H9 (cell line): ENCODE data around the gene SLC17A2. TPM values are rescaled to one million over a fixed set of nuclear protein-coding genes. Genes with fewer than 3 reads are reported as not detected.

Experiments used
- DNase-seq: peaks from one replicate; pipeline ENCODE4 v3.0.0-alpha.2; 2017
- H2AFZ ChIP-seq: one replicate; pipeline ENCODE4 v1.6.1; 2013; ENCODE audit warnings: mild to moderate bottlenecking, low read length, control low read depth, moderate library complexity
- H2AK5ac ChIP-seq: 2 replicates; pipeline ENCODE4 v1.6.1; 2013; ENCODE audit warnings: low read length, control low read depth, mixed read lengths; ENCODE audit not compliant: insufficient read length
- H2BK120ac ChIP-seq: one replicate; pipeline ENCODE4 v1.6.1; 2013; ENCODE audit warnings: low read depth, mild to moderate bottlenecking, low read length, control low read depth, inconsistent platforms; ENCODE audit not compliant: poor library complexity, severe bottlenecking
- H2BK12ac ChIP-seq: 2 replicates; pipeline ENCODE4 v1.6.1; 2013; ENCODE audit warnings: low read length, control low read depth, mixed read lengths, low read depth; ENCODE audit not compliant: insufficient read length
- H2BK15ac ChIP-seq: 2 replicates; pipeline ENCODE4 v1.6.1; 2013; ENCODE audit warnings: low read depth, low read length, control low read depth
- H2BK20ac ChIP-seq: one replicate; pipeline ENCODE4 v1.6.1; 2013; ENCODE audit warnings: low read depth, mild to moderate bottlenecking, low read length, control low read depth, inconsistent platforms; ENCODE audit not compliant: poor library complexity, severe bottlenecking
- H2BK5ac ChIP-seq: 2 replicates; pipeline ENCODE4 v1.6.1; 2013; ENCODE audit warnings: low read length, control low read depth, mixed read lengths; ENCODE audit not compliant: insufficient read length
- H3K14ac ChIP-seq: 2 replicates; pipeline ENCODE4 v1.6.1; 2013; ENCODE audit warnings: low read length, control low read depth; ENCODE audit not compliant: insufficient read depth
- H3K18ac ChIP-seq: 2 replicates; pipeline ENCODE4 v1.6.1; 2013; ENCODE audit warnings: low read depth, mild to moderate bottlenecking, mixed read lengths, low read length, control low read depth; ENCODE audit not compliant: insufficient read length
- H3K23ac ChIP-seq: 2 replicates; pipeline ENCODE4 v1.6.1; 2013; ENCODE audit warnings: low read length, control low read depth, mixed read lengths, low read depth; ENCODE audit not compliant: insufficient read length
- H3K23me2 ChIP-seq: 2 replicates; pipeline ENCODE4 v1.6.1; 2013; ENCODE audit warnings: low read depth, mild to moderate bottlenecking, mixed read lengths, low read length, control low read depth; ENCODE audit not compliant: insufficient read length, poor library complexity, severe bottlenecking
- H3K27ac ChIP-seq: 2 replicates; pipeline ENCODE4 v1.5.1; 2013; ENCODE audit warnings: low read length, control low read depth, mixed read lengths, low read depth; ENCODE audit not compliant: insufficient read length
- H3K27me3 ChIP-seq: 2 replicates; pipeline ENCODE4 v1.6.1; 2013; ENCODE audit warnings: low read length, control low read depth, inconsistent platforms; ENCODE audit not compliant: insufficient read depth
- H3K4ac ChIP-seq: 2 replicates; pipeline ENCODE4 v1.6.1; 2013; ENCODE audit warnings: low read depth, mild to moderate bottlenecking, control low read depth, inconsistent platforms, low read length, moderate library complexity
- H3K4me1 ChIP-seq: 2 replicates; pipeline ENCODE4 v1.6.1; 2013; ENCODE audit warnings: low read length, control low read depth, inconsistent platforms; ENCODE audit not compliant: insufficient read depth
- H3K4me2 ChIP-seq: 2 replicates; pipeline ENCODE4 v1.6.1; 2013; ENCODE audit warnings: low read length, control low read depth, mixed read lengths; ENCODE audit not compliant: insufficient read length, insufficient read depth
- H3K56ac ChIP-seq: 2 replicates; pipeline ENCODE4 v1.6.1; 2013; ENCODE audit warnings: low read depth, mild to moderate bottlenecking, mixed read lengths, low read length, control low read depth; ENCODE audit not compliant: insufficient read length
- H3K79me1 ChIP-seq: 2 replicates; pipeline ENCODE4 v1.6.1; 2013; ENCODE audit warnings: low read depth, mild to moderate bottlenecking, moderate library complexity, low read length, control low read depth, inconsistent platforms; ENCODE audit not compliant: insufficient read depth, poor library complexity, severe bottlenecking
- H3K79me2 ChIP-seq: 2 replicates; pipeline ENCODE4 v1.6.1; 2013; ENCODE audit warnings: low read length, control low read depth, inconsistent platforms; ENCODE audit not compliant: insufficient read depth
- H3K9ac ChIP-seq: 2 replicates; pipeline ENCODE4 v1.6.1; 2013; ENCODE audit warnings: low read length, control low read depth, mixed read lengths; ENCODE audit not compliant: insufficient read length; ENCODE audit errors: extremely low read depth
- H3K9me3 ChIP-seq: one replicate; pipeline ENCODE4 v1.6.1; 2013; ENCODE audit warnings: low read depth, low read length, inconsistent platforms; ENCODE audit not compliant: control insufficient read depth
- H3T11ph ChIP-seq: one replicate; pipeline ENCODE4 v1.6.1; 2013; ENCODE audit warnings: mild to moderate bottlenecking, low read length, control low read depth, inconsistent platforms
- H4K20me1 ChIP-seq: one replicate; pipeline ENCODE4 v1.6.1; 2013; ENCODE audit not compliant: control insufficient read depth, insufficient read length, insufficient read depth
- H4K5ac ChIP-seq: 2 replicates; pipeline ENCODE4 v1.6.1; 2013; ENCODE audit warnings: low read depth, mild to moderate bottlenecking, mixed read lengths, low read length, control low read depth; ENCODE audit not compliant: insufficient read length
- H4K8ac ChIP-seq: replicated peaks from 2 replicates; pipeline ENCODE4 v1.6.1; 2013; ENCODE audit warnings: low read length, control low read depth, mixed read lengths, low read depth; ENCODE audit not compliant: insufficient read length
- H4K91ac ChIP-seq: 2 replicates; pipeline ENCODE4 v1.6.1; 2013; ENCODE audit warnings: low read depth, mild to moderate bottlenecking, moderate library complexity, mixed read lengths, low read length, control low read depth; ENCODE audit not compliant: insufficient read length
- H3K27ac Mint-ChIP-seq, 3 experiments: 2 replicates in 2 of 3; 3 replicates in 1 of 3; pipeline ENCODE4 v1.8.0; 2020 to 2021; ENCODE audit warnings: mixed read lengths in 3 of 3, mild to moderate bottlenecking in 1 of 3, moderate library complexity in 1 of 3
- H3K27me3 Mint-ChIP-seq: 2 replicates; pipeline ENCODE4 v1.8.0; 2021; ENCODE audit warnings: low read depth, mild to moderate bottlenecking, moderate library complexity, mixed read lengths
- H3K36me3 Mint-ChIP-seq, 3 experiments: 2 replicates in 2 of 3; 3 replicates in 1 of 3; pipeline ENCODE4 v1.8.0; 2020 to 2021; ENCODE audit warnings: low read depth in 3 of 3, mixed read lengths in 3 of 3; ENCODE audit not compliant: insufficient read depth in 1 of 3
- H3K4me1 Mint-ChIP-seq, 2 experiments: 2 replicates each; pipeline ENCODE4 v1.8.0; 2020; ENCODE audit warnings: mixed read lengths in 2 of 2
- H3K4me3 Mint-ChIP-seq, 2 experiments: 2 replicates in 1 of 2; 3 replicates in 1 of 2; pipeline ENCODE4 v1.8.0; 2020 to 2021; ENCODE audit warnings: mild to moderate bottlenecking in 2 of 2, mixed read lengths in 2 of 2, moderate library complexity in 1 of 2
- H3K9me3 Mint-ChIP-seq, 2 experiments: 2 replicates in 1 of 2; 3 replicates in 1 of 2; pipeline ENCODE4 v1.8.0; 2020; ENCODE audit warnings: mild to moderate bottlenecking in 2 of 2, mixed read lengths in 2 of 2, moderate library complexity in 1 of 2
- WGBS: extraction: QIAGEN DNeasy Blood & Tissue Kit; methylation state at CpG from one replicate; pipeline ENCODE4 v1.1.7; 2013; ENCODE audit warnings: missing lambda C conversion rate, low lambda C conversion rate, mixed read lengths; ENCODE audit not compliant: insufficient read length; ENCODE audit errors: extremely low coverage; 5-methylcytosine and 5-hydroxymethylcytosine counted together
- total RNA-seq: library from RNA; stranded (reverse); gene quantifications from 2 replicates; pipeline ENCODE4 v1.2.1, GENCODE V29; 2021
- TF ChIP-seq, protein P1 (sequence below): fragments of 200-600 bp; sonication (generic); conservative IDR thresholded peaks from 3 replicates; pipeline ENCODE4 v1.8.0; 2021; ENCODE audit warnings: antibody characterized with exemption, mild to moderate bottlenecking

SLC17A2 gene
- total RNA-seq, 1 experiment from 2014 or later, result not detected

DNA sequence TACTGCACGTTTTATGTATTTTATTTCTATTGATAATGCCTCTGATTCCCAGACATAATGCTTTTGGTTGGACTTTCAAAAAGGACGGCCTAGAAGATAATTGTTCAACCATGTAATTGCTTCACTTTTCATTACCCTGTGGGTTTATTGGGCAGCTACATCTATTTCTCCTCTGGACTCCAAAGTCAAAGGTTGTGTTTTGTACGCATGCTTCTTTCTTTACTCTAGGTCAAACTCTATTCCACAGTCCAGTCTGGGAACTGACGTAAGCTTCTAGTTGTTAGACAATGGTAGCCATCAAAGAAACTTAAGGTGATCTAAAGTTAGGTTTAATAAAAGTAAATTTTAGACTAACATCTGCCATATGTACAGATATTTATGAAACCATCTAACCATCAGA, 49.9 kb downstream of the SLC17A2 start:
- WGBS, result no CpG with 5 or more reads among the region's 4 CpGs
- Histone ChIP-seq H3K14ac (no peak overlapping the region), H2BK20ac (no peak overlapping the region)

More for the DNA sequence above, 49.9 kb downstream of the SLC17A2 start:
- Histone ChIP-seq H3K18ac (no peak overlapping the region), H3K9ac (no peak overlapping the region), H3K4me2 (no peak overlapping the region), H2AFZ (no peak overlapping the region), H2BK120ac (no peak overlapping the region), H4K5ac (no peak overlapping the region), H3K23me2 (no peaks in the 10 kb centered on the region), H3K23ac (no peak overlapping the region), H3T11ph (no peak overlapping the region), H2BK5ac (no peak overlapping the region), H3K4me1 (no peaks in the 10 kb centered on the region), H4K91ac (no peak overlapping the region), H3K79me2 (no peaks in the 10 kb centered on the region), H3K9me3 (no peaks in the 10 kb centered on the region), H4K20me1 (no peaks in the 10 kb centered on the region), H2BK15ac (no peak overlapping the region), H2BK12ac (no peak overlapping the region), H2AK5ac (no peak overlapping the region), H3K56ac (no peak overlapping the region), H4K8ac (no peak overlapping the region), H3K27ac (no peak overlapping the region), H3K27me3 (no peaks in the 10 kb centered on the region), H3K79me1 (no peaks in the 10 kb centered on the region), H3K4ac (no peak overlapping the region)
- H3K27ac Mint-ChIP-seq, result no peak overlapping the region
- TF ChIP-seq, protein P1, sequence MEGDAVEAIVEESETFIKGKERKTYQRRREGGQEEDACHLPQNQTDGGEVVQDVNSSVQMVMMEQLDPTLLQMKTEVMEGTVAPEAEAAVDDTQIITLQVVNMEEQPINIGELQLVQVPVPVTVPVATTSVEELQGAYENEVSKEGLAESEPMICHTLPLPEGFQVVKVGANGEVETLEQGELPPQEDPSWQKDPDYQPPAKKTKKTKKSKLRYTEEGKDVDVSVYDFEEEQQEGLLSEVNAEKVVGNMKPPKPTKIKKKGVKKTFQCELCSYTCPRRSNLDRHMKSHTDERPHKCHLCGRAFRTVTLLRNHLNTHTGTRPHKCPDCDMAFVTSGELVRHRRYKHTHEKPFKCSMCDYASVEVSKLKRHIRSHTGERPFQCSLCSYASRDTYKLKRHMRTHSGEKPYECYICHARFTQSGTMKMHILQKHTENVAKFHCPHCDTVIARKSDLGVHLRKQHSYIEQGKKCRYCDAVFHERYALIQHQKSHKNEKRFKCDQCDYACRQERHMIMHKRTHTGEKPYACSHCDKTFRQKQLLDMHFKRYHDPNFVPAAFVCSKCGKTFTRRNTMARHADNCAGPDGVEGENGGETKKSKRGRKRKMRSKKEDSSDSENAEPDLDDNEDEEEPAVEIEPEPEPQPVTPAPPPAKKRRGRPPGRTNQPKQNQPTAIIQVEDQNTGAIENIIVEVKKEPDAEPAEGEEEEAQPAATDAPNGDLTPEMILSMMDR, result no peak
- no peak overlapping the region for H3K4me3 Mint-ChIP-seq
- no peaks in the 10 kb centered on the region for H3K9me3 Mint-ChIP-seq
- no peak for DNase-seq
- peaks cover 9% of the 10 kb centered on the region for H3K27me3 Mint-ChIP-seq
- no peaks in the 10 kb centered on the region for H3K4me1 Mint-ChIP-seq
- no peaks in the 10 kb centered on the region for H3K36me3 Mint-ChIP-seq
